ENCODE results near the gene OR51M1. TPM values are rescaled to one million over a fixed set of nuclear protein-coding genes. Genes with fewer than 3 reads are reported as not detected.

OR51M1 gene
- total RNA-seq, 1 donor from 2014 or later: not detected

DNA sequence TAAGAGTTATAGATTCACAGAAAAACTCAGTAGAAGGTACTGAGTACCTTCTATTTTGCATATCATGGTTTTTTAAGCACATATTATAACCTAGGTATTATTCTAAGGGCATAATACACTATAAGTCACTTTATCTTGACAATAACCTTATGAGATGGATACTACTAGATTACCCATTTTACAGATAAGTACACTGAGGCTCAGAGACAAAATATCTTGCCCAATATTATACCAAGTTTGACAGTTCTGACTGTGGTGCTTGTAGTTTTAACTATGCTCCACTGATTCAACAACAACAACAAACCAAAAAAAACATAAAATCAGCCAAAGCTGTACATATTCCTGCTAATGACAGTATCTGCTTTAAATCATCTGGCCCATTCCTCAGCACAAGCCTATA lies 10.5 kb downstream of the OR51M1 start:
- Mint-ChIP-seq H3K27me3 (ENCODE audit: low read depth) (peaks cover 16% of the 10 kb centered on the region), H3K27ac (ENCODE audit: unreplicated experiment) (no peak overlapping the region), H3K9me3 (no peaks in the 10 kb centered on the region), H3K4me3 (no peak overlapping the region), H3K36me3 (ENCODE audit: low read depth) (no peaks in the 10 kb centered on the region), H3K4me1 (no peaks in the 10 kb centered on the region)
- DNase-seq (ENCODE audit: low read depth, low spot score): no peak
- TF ChIP-seq CTCF (conservative IDR thresholded peaks at IDR 0.05): no peak

- DNase-seq (ENCODE audit: low read depth, low spot score): no peak
- H3K4me3 Mint-ChIP-seq: no peak overlapping the region
Measured at GRCh38 chr11:5398936-5399335, 15.3 kb downstream of the OR51M1 start.

GRCh38 chr11:5405173-5405572 lies 21.6 kb downstream of the OR51M1 start:
- H3K4me3 Mint-ChIP-seq: no peak overlapping the region
- no peaks in the 10 kb centered on the region for H3K36me3 Mint-ChIP-seq (ENCODE audit: low read depth)
- no peak for DNase-seq (ENCODE audit: low read depth, low spot score)
- H3K27ac Mint-ChIP-seq (ENCODE audit: unreplicated experiment): no peak overlapping the region
- no peak for TF ChIP-seq CTCF (conservative IDR thresholded peaks at IDR 0.05)
- H3K9me3 Mint-ChIP-seq: peaks cover 5% of the 10 kb centered on the region
- peaks cover 48% of the 10 kb centered on the region for H3K27me3 Mint-ChIP-seq (ENCODE audit: low read depth)
- H3K4me1 Mint-ChIP-seq: no peaks in the 10 kb centered on the region

More at GRCh38 chr11:5398936-5399335, 15.3 kb downstream of the OR51M1 start:
- Mint-ChIP-seq H3K4me1 (no peaks in the 10 kb centered on the region), H3K27me3 (ENCODE audit: low read depth) (peaks cover 46% of the 10 kb centered on the region), H3K9me3 (peaks cover 5% of the 10 kb centered on the region), H3K27ac (ENCODE audit: unreplicated experiment) (no peak overlapping the region), H3K36me3 (ENCODE audit: low read depth) (no peaks in the 10 kb centered on the region)
- no peak for TF ChIP-seq CTCF (conservative IDR thresholded peaks at IDR 0.05)

- H3K27me3 Mint-ChIP-seq (ENCODE audit: low read depth): peaks cover 22% of the 10 kb centered on the region
Measured at GRCh38 chr11:5420993-5421392, 37.4 kb downstream of the OR51M1 start.

GRCh38 chr11:5421811-5422210 lies 38.2 kb downstream of the OR51M1 start, which contains the start of gene OR51Q1:
Gene OR51Q1 (plus strand): TSS chr11:5422111. CDS start chr11:5422201, 90 bp downstream.
- no peak for TF ChIP-seq CTCF (conservative IDR thresholded peaks at IDR 0.05)
- DNase-seq (ENCODE audit: low read depth, low spot score): no peak
- no peaks in the 10 kb centered on the region for H3K4me1 Mint-ChIP-seq
- peaks cover 22% of the 10 kb centered on the region for H3K27me3 Mint-ChIP-seq (ENCODE audit: low read depth)
- H3K4me3 Mint-ChIP-seq: no peak within 1 kb of the TSS
- H3K27ac Mint-ChIP-seq (ENCODE audit: unreplicated experiment): no peak within 1 kb of the TSS
- peaks cover 3% of the 10 kb centered on the region for H3K9me3 Mint-ChIP-seq
- no peaks in the 10 kb centered on the region for H3K36me3 Mint-ChIP-seq (ENCODE audit: low read depth)

More at GRCh38 chr11:5420993-5421392, 37.4 kb downstream of the OR51M1 start:
- H3K4me1 Mint-ChIP-seq: no peaks in the 10 kb centered on the region
- no peak overlapping the region for H3K4me3 Mint-ChIP-seq
- no peak for TF ChIP-seq CTCF (conservative IDR thresholded peaks at IDR 0.05)
- peaks cover 3% of the 10 kb centered on the region for H3K9me3 Mint-ChIP-seq
- no peaks in the 10 kb centered on the region for H3K36me3 Mint-ChIP-seq (ENCODE audit: low read depth)
- no peak overlapping the region for H3K27ac Mint-ChIP-seq (ENCODE audit: unreplicated experiment)
- no peak for DNase-seq (ENCODE audit: low read depth, low spot score)

Data from neural crest cell (in vitro differentiated cells).